Heart right ventricle (tissue), 16 donors: Measurements from ENCODE around the gene LOXHD1. TPM values are rescaled to one million over a fixed set of nuclear protein-coding genes. Genes with fewer than 3 reads are reported as not detected.

Experiments
- ATAC-seq, 8 donors: fragments of 200-7000 bp; cut with Tn5 transposase; one replicate each; pipeline ENCODE4 v1.9.1; 2020; ENCODE audit warnings: mild to moderate bottlenecking in 8 of 8, moderate library complexity in 8 of 8, moderate number of reproducible peaks in 1 of 8
- DNase-seq, 2 donors: peaks; one replicate each; pipeline ENCODE4 v3.0.0-alpha.2; 2020
- H3K27ac ChIP-seq, 10 donors: fragments of 200-600 bp; sonication (generic) in 2 of 10; one replicate each; pipeline versions ENCODE4 v1.5.0 to v1.8.0; 2020 to 2022; ENCODE audit warnings: mild to moderate bottlenecking in 3 of 10
- H3K27me3 ChIP-seq, 7 donors: fragments of 200-600 bp; one replicate each; pipeline ENCODE4 v1.8.0; 2021 to 2022; ENCODE audit warnings: mild to moderate bottlenecking in 2 of 7
- H3K36me3 ChIP-seq, 9 donors: fragments of 200-600 bp; sonication (generic) in 1 of 9; one replicate each; pipeline versions ENCODE4 v1.5.0 to v1.8.0; 2020 to 2022; ENCODE audit warnings: mild to moderate bottlenecking in 2 of 9
- H3K4me1 ChIP-seq, 9 donors: fragments of 200-600 bp; sonication (generic) in 1 of 9; one replicate each; pipeline versions ENCODE4 v1.5.0 to v1.8.0; 2020 to 2022; ENCODE audit warnings: mild to moderate bottlenecking in 4 of 9
- H3K4me3 ChIP-seq, 10 donors: fragments of 200-600 bp; sonication (generic) in 2 of 10; one replicate each; pipeline versions ENCODE4 v1.5.0 to v1.8.0; 2020 to 2022; ENCODE audit warnings: mild to moderate bottlenecking in 7 of 10, moderate library complexity in 2 of 10
- H3K9me3 ChIP-seq, 11 donors: fragments of 200-600 bp in 10 of 11; sonication (generic) in 2 of 11; one replicate each; pipeline versions ENCODE4 v1.5.0 to v1.8.0; 2013 to 2022; ENCODE audit warnings: mild to moderate bottlenecking in 2 of 11, control low read depth in 1 of 11, moderate library complexity in 1 of 11
- CTCF ChIP-seq, 9 donors: fragments of 200-600 bp; sonication (generic) in 2 of 9; IDR thresholded peaks; one replicate each; pipeline versions ENCODE4 v1.5.0 to v1.8.0; 2021 to 2022; ENCODE audit warnings: antibody characterized with exemption in 9 of 9, mild to moderate bottlenecking in 5 of 9, moderate library complexity in 1 of 9
- WGBS, 2 donors: extraction: QIAGEN DNeasy Blood & Tissue Kit; methylation state at CpG; one replicate each; pipeline ENCODE4 v1.1.7; 2013; ENCODE audit warnings: inconsistent platforms in 1 of 2; 5-methylcytosine and 5-hydroxymethylcytosine counted together
- intact Hi-C, 10 donors: fragments of 100-400 bp; cut with DNase I; formaldehyde crosslinking; loops; one replicate each; pipeline versions ENCODE4 v1.11.1 to v1.14.2; 2022
- polyA plus RNA-seq, 2 donors: library from polyadenylated mRNA; stranded (reverse); fragments of 200-250 nt; gene quantifications; one replicate each; pipeline ENCODE4 v1.2.3, GENCODE V29; 2013
- total RNA-seq, 10 donors: library from RNA; stranded (reverse); fragmentation: NEBNext Ultra II Directional in 3 of 10; extraction: Animal tissue kit (Norgen Biotek cat#: 25700) in 3 of 10; gene quantifications; one replicate each; pipeline versions ENCODE4 v1.2.1 to v1.2.4, GENCODE V29; 2021 to 2023
- donor health status: Arrhythmogenic right ventricular cardiomyopathy.
- donor health status: ischemic (EF 13 %, LVEDD 7.1; RV severe dilation, severe dysfunction).
- donor health status: healthy with polysubstance abuse.
- donor health status: DM: no; HTN: yes; CAD: no.
- donor health status: DM: no; HTN: no; CAD: no.
- donor health status: ischemic (EF 25% LVEDD 6.9; RV normal size, moderate dysfunction).
- donor health status: ischemic (EF 25% LVEDD 5.7; RV mildly dilated, moderate dysfunction).
- donor health status: healthy.
- donor health status: DM: yes; HTN: yes; CAD: no.
- donor health status: Ischemic cardiomyopathy.
- donor health status: ischemic (EF 35%, LVEDD 5.7; RV mildly dilated, moderate dysfunction).
- donor health status: nonischemic (EF 11% LVEDD 7.7; RV severe dilation, severe dysfunction).
- donor health status: DM: yes; HTN: yes; CAD: no.
- donor health status: PGD.
- donor health status: ischemic (EF 29% LVEDD 5.4; RV normal size, mild dysfunction).
- donor health status: nonischemic (EF 23%, LVEDD 6.1; RV moderate dilation, normal function).

Gene LOXHD1
- total and polyA plus RNA-seq, 12 donors, result 0.15 to 1.9 (median 0.88) TPM

- intact Hi-C loops, result no loop called here
- Histone ChIP-seq H3K4me3 (no peak overlapping the region), H3K27me3 (no peaks in the 10 kb centered on the region), H3K4me1 (peaks cover 0 to 15% (median 8%) of the 10 kb centered on the region in 9 donors), H3K27ac (no peak overlapping the region), H3K9me3 (no peaks in the 10 kb centered on the region), H3K36me3 (no peaks in the 10 kb centered on the region)
- DNase-seq, result no peak
- no peak for TF ChIP-seq CTCF (IDR thresholded peaks at IDR 0.05)
- 80% methylated on average over 3 of the region's 3 CpGs for WGBS, 2 donors
- no peak for ATAC-seq
These were observed 37.5 kb downstream of the LOXHD1 start for GRCh38 chr18:46619559-46619958.

GRCh38 chr18:46615720-46616119, 41.3 kb downstream of the LOXHD1 start:
- DNase-seq (no peak), ATAC-seq (no peak)
- no peaks in the 10 kb centered on the region for H3K9me3 ChIP-seq
- H3K36me3 ChIP-seq, result no peaks in the 10 kb centered on the region
- peaks cover 0 to 4% (median 0%) of the 10 kb centered on the region in 7 donors for H3K27me3 ChIP-seq
- no peak overlapping the region for H3K4me3 ChIP-seq
- H3K4me1 ChIP-seq, result no peaks in the 10 kb centered on the region
- no peak for TF ChIP-seq CTCF (IDR thresholded peaks at IDR 0.05)
- intact Hi-C loops, result no loop called here
- no peak overlapping the region for H3K27ac ChIP-seq

- Histone ChIP-seq H3K27ac (no peak overlapping the region), H3K4me3 (no peak overlapping the region), H3K27me3 (peaks cover 0 to 5% (median 0%) of the 10 kb centered on the region in 7 donors), H3K9me3 (no peaks in the 10 kb centered on the region), H3K36me3 (no peaks in the 10 kb centered on the region), H3K4me1 (no peaks in the 10 kb centered on the region)
- no peak for DNase-seq
- 73 to 80% methylated on average over 2 of the region's 2 CpGs for WGBS, 2 donors
- intact Hi-C loops, result no loop called here
- TF ChIP-seq CTCF (IDR thresholded peaks at IDR 0.05), result no peak
- ATAC-seq, result no peak
These were observed 48.0 kb downstream of the LOXHD1 start for GRCh38 chr18:46609048-46609447.

- Histone ChIP-seq H3K4me3 (no peak overlapping the region), H3K27ac (no peak overlapping the region), H3K4me1 (no peaks in the 10 kb centered on the region), H3K9me3 (no peaks in the 10 kb centered on the region), H3K36me3 (no peaks in the 10 kb centered on the region), H3K27me3 (peaks cover 0 to 5% (median 0%) of the 10 kb centered on the region in 7 donors)
- ATAC-seq, result no peak
- TF ChIP-seq CTCF (IDR thresholded peaks at IDR 0.05), result no peak
- intact Hi-C loops, result no loop called here
- WGBS, 2 donors, result 53 to 56% methylated on average over 5 of the region's 5 CpGs
- DNase-seq, result no peak
These were observed 49.1 kb downstream of the LOXHD1 start for GRCh38 chr18:46607926-46608325.
